Bone marrow (tissue), 2 donors: ENCODE data around the gene BCKDHA.
"Not testable (repeated sequence)": the region's sequence is repeated elsewhere in the genome, so short reads cannot be mapped to it uniquely, and the experiment has no call there.

Source experiments
- DNase-seq, 2 donors: peaks; one replicate each; lab custom pipeline; 2025; lab: John Stamatoyannopoulos, UW

BCKDHA gene

DNA sequence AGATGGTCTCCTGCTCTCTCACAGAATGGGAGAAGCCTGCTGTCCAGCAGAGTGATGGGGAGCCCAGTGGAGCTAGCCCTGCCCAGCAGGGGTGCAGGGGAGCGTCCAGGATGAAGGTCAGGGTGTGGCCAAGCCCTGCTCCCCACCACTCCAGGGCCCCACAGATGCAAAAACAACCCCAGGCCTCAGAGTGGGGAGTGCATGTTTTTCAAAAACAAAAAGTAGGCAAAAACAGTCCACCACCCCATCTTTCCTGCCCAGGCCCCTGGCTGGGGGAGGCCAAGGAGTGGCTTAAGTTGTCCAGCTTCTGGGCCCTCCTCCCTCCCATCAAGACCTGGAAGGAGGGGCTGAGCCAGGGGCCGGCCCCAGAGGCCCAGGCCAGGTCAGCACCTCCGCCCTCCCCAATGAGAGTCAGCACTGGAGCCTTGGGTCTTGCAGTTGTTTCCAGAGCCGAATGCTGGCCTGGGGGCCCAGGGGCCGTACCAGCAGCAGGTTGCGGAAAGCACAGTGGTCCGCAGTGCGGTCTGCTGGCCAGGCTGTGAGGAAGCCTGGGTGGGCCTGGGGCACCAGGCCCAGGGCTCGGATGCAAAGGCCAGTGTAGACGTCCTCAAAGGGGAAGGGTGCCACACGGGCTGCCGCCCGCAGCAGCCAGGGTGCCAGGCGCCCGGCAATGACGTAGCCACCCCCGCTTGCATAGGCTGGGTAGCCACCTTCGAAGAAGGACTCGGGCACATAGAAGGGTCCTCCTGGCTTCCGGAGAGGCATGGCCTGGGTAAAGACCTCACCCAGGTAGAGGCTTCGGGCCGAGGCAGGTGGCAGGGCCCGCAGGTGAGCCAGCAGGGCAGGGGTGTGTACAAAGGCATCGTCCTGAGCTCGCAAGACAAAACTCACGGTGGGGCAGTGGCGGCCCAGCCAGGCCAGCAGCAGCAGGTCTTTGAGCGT lies 27.8 kb downstream of the BCKDHA start:
- no peak for DNase-seq

DNA sequence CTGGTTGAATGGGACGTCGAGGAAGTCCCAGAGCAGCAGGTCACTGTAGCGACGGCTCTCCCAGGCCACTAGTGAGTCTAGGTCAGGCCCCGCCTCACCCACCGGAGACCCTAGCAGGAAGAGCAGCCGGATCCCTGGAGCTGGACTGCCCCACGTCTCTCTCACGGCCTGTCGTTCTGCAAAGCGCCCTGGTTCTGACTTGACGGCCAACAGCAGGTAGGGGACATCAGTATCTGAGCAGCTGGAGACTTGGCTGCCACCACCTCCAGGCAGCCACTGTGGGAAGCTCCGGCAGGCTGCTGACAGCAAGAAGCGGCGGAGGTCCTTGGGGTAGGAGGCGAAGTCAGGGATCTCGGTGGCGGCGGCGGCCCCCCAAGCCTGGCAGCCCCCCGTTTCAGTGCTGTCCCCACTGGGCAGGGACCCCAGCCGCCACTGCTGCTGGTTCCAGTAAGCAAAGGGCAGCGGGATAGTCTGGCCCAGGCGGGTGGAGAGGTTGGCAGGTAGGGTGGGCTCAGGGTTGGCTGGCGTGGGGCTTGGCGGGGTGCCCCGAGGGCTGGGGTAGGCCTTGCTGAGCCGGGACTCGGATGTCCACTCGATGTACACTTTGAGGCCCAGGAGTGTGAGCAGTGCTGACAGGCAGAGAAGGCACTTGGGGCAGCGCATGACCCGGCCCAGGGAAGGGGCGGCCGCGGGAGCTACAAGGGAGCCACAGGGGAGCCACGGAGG lies 28.7 kb downstream of the BCKDHA start:
- DNase-seq, result no peak

DNA sequence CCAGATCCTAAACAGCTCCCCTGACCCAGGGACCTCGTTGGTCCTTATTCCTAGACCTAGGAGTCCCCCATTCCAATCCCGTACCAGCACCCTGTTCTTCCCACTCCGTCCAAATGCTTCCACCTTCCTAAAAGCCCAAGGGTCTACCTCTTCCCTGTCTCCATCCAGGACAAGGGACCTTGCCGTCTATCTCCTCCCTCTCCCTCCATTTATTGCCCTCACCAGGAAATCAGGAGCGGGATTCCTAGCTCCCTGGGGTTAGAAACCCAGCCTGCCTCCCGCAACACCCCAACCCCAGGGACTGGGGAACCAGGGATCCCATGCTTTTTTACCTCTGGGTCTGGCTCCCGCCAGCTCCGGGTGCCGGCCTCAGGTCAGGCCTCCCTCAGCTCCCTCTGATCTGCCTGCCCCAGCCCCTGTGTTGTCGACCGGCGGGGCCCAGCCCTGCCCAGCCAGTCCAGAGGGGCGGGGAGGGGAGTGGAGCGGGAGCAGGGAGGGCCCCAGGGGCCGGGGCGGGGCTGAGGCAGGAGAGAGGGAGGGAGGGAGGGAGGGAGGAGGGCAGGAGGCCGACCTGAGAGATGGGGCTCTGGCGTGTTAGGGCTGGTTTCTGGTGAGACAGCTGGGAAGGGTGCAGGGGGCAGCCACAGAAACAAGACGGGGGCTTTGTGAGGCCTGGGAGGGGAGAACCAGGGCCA lies 29.5 kb downstream of the BCKDHA start, which contains the start of gene B3GNT8:
Gene B3GNT8 (minus strand): TSS at position 423 of the 695 bp plus-strand sequence. CDS start 596 bp downstream, outside the sequence.
- DNase-seq, result peak; percentile 51 to 60

DNA sequence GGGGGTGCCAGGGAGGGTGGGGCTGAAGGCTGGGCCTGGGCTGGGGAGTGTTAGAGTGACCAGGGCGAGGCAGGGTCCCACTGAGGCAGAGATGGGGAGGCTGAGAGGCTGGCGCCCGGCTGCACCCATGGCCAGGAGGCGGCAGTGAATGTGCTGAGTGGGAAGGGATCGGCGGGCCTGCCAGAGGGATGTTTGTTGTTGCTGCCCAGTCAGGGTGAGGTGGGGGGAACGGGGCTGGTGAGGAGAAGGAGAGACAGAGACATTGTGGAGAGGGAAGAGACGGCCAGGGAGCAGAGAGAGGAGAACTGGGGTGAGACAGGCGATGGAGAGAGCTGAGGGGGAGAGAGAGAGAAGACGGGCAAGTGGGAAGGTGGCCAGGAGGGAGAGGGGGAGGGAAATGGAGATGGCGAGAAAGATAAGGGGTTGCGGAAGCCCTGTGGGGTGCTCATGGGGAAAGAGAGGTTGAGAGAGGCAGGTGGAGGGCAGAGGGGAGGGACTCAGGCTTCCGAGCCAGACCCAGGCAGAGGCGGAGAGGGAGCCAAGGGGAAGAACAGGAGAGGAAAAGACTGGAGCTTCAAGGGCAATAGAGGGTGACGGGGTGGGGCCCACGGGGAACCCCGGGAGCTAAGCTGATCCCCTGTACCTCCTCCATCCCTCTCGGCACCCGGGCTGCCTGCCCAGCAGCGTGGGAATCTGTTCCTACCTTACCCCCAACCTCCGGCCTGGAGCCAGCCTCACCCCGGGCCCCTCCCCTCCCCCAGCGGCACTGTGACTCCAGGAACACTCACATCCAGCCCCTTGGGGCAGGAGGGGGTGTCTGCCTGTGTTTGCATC lies 30.2 kb downstream of the BCKDHA start:
- peak; percentile 51 to 53 for DNase-seq

DNA sequence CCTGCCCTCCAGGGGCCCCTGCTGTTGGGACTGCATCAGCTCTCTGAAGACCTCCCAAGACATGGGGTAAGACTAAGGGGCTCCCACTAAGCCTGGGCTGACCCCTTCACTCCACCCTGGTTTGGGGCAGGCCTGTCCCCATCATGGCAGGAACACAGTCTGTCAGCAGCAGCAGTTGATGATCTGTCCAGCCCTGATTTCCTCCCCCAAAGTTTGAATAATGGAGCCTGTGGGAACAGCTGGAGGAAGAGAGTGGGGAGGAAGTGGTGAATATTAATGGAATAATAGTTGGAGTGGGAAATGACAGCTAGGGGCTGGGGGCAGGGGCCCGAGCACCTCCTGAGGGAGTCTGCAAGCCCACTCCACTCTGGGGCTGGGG lies 30.9 kb downstream of the BCKDHA start:
- DNase-seq, result no peak

DNA sequence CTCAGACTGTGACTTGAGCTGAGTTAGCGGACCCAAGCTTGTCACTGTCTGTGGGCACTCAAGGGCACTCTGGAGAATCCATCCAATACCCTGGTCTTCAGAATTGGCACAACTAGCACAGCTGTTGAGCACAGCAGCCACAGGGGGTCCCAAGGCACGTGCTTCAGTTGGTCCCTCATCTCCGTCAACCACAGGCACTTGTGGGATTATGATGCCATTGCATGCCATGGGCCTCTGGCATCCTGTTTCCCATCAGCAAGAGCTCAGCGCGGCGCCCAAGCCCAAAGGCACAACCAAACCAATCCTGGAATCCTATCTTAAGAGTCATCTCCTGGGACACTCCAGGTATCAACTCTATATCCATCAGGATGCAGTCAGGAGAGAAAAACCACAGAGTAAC lies 33.3 kb downstream of the BCKDHA start:
- no peak for DNase-seq

DNA sequence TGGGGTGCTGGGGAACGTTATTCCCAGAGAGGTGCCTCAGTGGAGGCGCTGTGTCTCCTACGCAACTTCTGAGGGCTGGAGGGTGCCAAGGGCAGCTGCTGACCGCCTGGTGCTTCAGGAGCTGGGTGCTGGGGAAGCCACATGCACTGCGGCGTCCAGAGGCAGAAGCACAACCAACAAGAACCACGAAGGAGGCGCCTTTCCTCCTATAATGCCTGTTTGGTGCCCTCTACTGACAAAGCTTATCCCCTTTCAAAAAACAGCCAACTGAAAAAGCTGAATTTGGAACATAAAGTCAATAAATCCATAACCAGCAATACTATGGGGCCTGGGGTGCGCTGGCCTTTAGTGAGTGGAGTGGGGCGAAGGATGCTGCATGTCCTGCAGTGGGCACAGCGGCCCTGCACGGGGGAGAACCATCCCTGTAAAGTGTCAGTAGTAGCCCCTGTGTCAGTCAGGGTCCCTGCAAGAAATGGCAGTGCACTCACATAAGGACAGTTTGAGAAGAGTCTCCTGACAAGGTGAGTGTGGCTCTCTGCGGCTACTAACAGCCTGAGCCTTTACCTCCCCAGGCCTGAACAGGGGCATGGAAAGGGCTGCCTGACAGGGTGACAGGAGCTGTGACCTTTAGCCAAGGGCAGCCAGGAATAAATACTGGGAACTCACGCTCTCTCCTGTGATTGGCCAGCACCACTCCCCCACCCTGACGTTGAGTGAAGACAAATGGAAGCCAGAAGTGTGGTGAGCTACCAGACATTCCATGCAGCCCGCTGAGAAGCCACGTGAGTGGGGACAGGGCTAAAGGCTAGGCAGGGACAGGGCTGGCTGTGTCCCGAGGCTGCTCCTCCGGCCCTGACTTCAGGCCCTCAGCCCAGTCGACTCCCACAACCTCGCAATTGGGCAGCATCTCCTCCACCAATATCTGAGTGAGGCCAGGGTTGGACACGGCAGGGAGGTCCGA lies 34.1 kb downstream of the BCKDHA start:
- DNase-seq, result peak in 1 of 2 donors; percentile 54

DNA sequence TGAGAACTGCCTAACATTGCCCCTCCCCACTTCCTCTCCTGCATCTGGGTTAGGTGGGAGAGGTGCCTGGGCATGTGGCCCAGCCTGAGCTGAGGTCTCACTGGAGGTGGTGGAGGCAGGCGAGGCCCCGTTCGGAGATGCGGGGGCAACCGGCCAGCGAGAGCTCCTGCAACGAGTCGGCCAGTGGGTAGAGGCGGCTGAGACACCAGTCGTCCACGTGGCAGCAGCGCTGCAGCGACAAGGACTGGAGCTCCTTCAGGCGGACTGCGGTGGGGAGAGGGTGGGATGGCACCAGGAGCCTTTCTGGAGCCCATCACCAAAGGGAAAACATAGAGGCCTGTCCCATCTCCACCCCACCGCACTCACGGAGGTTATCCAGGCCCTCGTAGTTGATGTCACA lies 35.6 kb downstream of the BCKDHA start:
- no peak for DNase-seq

DNA sequence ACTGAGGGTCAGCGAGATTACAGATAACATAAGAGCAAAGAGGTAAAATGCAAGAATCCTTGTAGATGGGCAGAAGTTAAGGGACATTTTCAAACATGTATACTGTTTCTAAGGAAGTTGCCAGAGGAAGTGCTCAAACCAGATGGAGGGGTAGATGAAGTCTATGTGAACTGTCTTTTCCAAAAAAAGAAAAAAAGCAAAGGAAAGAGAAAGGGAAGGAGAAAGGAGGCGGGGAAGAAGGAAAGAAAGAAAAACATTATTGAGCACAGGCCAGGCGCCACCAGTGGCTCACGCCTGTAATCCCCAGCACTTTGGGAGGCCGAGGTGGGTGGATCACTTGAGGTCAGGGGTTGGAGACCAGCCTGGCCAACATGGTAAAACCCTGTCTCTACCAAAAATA lies 36.8 kb downstream of the BCKDHA start:
- peak in 1 of 2 donors; percentile 38 for DNase-seq

DNA sequence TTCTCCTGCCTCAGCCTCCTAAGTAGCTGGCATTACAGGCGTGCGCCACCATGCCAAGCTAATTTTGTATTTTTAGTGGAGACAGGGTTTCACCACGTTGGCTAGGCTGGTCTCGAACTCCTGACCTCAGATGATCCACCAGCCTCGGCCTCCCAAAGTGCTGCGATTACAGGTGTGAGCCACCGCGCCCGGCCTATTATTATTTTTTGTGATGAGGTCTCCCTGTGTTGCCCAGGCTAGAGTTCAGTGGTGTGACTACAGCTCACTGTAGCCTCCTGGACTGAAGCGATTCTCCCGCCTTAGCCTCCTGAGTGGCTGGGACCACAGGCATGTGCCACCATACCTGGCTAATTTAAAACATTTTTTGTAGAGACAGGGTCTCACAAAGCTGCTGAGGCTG lies 37.8 kb downstream of the BCKDHA start:
- DNase-seq, result not testable (repeated sequence)

DNA sequence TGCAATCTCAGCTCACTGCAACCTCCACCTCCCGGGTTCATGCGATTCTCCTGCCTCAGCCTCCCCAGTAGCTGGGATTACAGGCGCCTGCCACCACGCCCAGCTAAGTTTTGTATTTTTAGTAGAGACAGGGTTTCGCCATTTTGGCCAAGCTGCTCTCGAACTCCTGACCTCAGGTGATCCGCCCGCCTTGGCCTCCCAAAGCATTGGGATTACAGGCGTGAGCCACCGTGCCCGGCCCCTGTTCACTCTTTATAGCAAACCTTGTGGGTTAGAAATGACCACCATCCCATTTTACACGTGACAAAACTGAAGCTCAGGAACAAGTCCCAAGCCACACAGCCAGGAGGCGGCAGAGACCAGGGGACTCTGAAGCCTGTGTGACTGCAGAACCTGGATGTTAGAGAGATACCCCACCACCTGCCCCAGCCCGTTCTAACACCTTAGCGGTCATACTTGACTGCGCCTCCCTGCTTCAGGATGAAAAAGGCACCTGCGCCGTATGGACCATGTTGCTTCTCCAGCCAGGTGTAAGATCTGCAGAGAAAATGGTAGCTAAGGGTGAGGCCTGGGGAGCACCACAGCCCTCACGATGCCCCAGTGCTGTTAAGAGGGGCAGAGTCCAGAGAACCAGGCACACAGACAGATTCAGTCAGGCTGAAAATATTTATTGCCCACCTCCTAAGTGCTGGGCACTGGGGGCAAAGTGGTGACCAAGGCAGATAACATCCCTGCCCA lies 38.5 kb downstream of the BCKDHA start:
- DNase-seq, result no peak

DNA sequence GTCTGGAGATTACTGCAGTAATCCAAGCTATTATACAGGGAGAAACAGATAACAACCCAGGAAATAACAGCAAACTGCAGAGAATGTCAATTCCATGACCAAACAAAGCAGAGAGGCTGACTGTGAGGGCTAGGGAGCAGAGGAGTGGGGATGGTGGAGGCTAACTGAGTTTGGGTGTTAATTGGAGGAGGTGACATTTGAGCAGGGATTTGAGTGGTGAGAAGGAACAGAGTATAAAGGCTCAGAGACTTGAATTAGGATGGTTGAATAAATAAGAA lies 39.0 kb downstream of the BCKDHA start:
- no peak for DNase-seq

DNA sequence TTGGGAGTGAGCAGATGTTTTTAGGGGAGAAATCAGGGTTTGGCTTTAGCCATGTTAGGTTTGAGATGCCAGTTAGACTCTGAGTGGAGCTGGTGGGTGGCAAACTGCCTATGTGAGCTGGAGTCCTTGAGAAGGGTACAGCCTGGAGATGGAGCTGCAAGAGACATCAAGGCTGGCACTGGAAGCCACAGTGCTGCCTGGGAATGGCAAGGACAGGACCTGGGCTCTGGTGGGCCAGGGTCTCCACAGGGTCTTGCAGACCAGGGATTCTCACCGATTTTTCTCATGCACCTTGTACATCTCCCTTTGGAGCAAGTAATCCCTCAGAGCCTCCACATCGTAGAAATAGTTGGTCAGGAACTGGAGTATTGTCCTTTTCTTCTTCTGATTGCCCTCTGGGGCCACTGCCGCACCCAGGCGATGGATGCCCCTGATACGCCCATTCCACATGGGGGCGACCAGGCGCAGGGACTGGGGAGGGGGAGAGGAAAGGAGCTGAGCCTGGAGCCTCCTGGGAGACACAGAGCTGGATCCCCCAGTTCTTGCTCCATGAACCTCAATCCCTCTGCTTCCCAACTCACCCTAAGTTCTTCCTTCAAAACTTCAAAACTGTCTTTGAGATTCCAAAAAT lies 40.4 kb downstream of the BCKDHA start:
- no peak for DNase-seq

DNA sequence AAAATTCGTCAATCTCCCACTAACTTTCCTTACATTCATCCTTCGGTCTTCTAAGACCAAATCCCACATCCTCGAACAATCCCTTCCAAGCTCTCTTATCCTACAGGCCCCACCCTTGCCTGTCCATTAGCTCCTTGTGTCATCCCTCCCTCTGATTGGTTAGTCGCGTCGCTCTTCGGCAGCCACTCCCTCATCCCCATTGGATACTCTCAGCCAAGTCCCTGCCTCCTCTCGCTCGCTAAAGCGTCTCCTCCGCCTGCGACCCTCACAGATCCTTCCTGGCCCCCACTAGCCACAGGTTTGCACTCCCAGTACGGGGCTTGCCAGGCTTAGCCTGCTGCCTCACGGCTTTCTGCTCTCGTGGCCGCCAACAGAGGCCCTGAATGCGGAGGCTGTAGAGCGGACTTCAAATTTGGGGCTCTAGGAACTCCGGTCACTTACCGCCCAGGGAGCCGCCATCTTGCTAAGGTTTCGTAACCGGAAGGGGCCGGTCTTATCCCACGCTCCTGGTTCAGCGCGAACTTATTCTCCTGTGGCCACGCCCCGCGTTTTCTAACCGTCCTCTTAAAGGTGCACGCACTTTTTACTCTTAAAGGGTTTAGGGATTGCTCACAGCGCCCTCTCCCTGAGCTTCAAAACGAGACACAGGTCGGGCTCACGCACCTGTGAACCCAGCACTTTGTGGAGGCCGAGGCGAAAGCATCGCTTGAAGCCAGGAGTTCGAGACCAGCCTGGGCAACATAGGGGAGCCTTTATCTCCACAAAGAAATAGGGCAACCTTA lies 42.0 kb downstream of the BCKDHA start, which contains the start of gene DMAC2:
Gene DMAC2 (minus strand): TSS at position 472 of the 782 bp plus-strand sequence. CDS start 13 bp downstream, at position 459.
- peak; percentile 89 to 95 for DNase-seq

DNA sequence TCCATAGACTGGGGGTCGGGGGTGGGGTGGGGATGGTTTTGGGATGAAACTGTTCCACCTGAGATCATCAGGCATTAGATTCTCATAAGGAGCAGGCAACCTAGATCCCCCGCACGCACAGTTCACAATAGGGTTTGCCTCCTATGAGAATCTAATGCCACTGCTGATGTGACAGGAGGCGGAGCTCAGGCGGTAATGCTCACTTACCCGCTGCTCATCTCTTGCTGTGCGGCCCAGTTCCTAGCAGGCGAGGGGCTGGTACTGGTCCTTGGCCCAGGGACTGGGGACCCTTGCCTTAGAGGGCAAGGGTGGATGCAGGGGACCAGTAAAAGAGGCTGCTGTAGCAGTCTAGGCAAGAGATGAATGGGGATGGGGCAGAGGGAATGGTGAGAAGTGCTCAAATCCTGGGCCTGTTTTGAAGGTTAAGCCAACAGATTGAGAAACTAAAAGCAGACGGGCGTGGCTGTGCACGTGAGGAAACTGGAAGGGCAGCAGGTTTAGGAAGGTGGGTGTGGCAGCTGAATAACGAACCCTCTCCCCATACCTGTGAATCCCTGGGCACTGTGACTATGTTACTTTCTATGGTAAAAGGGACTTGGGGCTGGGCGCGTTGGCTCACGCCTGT lies 43.8 kb downstream of the BCKDHA start:
- DNase-seq, result no peak

DNA sequence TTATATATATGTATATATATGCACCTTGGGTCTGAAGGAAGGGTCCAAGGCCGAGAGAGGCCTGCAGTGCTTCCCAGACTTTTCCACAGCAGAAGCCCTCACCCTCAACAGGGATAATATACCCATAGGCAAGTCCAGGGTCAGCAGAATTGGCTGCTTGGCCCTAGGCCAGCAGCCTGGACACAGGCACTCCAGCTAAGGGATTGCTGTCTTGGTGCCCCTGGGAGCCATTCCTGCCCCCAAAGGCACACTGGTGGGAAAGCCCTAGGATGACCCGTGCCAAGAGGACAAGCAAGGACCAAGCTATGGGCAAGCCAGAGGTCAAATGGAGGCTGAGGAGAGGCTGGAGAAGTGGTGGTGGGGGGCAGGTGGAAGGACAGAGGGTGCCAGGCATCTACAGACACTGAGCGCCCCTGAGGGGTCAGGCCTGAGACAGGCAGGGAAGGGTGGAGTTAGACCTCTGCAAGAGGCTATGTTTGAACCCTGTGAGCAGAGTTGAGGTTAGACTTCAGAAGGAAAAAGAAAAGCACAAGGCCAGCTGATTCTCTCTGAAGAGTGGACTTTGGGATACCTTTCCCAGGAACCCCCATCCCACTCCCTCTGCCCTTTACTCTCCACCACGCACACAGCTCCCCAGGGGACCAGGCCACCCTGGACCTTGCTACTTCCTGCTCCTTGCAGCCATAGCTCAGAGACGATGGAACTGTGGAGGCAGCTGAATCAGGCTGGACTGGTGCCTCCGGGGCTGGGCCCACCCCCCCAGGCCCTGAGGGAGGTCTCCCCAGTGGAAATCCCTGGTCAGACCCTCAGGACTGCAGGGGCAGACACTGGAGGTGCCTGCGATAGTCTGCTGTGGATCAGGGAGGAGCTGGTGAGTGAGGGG lies 45.1 kb downstream of the BCKDHA start, which contains the start of gene ERICH4:
Gene ERICH4 (plus strand): TSS at position 684 of the 883 bp plus-strand sequence. CDS start 14 bp downstream, at position 698.
- no peak for DNase-seq
